ENCODE measurements around the gene LHX3.

The LHX3 gene

DNA sequence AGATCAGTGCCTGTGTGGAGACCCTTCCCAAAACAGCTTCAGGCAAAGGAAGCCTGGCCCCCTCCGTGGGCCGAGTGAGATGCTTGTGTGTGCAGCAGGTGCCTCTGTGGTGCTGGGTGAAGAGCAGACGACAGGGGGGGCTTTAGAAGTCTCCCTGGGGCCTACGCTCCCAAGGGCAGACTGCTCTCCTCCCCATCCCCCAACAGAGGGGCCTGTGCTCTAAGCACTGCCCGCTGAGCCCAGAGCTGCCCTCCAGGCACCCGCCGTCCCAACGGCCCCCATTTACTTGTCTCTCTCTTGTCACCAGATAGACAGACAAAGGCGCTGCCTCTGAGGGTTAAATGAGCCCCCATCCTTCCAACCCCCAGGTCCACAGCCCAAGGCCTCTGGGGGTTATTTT is 2.7 kb upstream of the LHX3 start:
- no peak for DNase-seq (ENCODE audit: low read depth)

DNA sequence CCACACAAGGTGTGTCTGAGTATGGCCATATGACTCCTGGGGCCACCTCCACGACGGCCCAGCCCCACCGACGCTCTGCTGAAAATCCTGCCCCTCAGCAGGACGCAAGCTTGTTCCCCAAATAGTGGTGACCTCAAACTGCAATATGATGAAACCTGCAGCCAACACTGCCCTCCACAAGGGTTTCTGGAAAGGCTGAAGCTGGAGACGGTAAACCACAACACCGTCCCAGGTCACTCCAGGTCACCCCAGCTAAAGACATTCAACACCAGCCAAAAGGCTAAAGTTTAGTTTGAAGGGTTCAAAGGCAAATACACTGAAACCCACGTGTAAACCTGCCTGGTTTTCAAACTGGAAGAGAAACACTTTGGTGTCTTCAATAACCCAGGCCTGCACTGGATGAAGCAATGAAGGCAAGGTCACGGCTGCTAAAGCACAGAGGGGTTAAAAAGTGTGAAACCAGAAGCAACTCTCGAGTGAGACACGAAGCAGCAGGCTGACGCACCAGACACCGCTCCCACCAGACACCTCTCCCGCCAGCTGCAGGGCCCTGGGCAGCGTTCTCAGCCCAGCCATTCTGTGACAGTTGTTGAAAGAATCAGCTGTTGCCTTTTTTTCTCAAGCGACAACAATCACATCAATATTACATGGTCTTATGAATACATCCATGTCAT is 1.8 kb upstream of the LHX3 start:
- no peak for DNase-seq (ENCODE audit: low read depth)

DNA sequence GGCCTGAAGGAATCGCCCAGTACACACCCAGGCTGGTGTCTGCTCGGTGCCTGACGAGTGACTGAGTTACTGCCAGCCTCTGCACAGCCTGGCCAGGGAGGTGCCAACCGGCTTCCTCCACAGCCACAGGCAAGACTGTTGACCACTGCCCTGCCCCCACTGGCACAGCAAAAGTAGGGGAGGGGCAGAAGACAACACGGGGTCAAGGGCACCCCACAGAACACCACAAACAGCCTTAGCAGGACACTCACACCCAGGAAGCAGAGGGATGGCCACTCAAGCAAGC is 722 bp upstream of the LHX3 start:
- no peak for DNase-seq (ENCODE audit: low read depth)

DNA sequence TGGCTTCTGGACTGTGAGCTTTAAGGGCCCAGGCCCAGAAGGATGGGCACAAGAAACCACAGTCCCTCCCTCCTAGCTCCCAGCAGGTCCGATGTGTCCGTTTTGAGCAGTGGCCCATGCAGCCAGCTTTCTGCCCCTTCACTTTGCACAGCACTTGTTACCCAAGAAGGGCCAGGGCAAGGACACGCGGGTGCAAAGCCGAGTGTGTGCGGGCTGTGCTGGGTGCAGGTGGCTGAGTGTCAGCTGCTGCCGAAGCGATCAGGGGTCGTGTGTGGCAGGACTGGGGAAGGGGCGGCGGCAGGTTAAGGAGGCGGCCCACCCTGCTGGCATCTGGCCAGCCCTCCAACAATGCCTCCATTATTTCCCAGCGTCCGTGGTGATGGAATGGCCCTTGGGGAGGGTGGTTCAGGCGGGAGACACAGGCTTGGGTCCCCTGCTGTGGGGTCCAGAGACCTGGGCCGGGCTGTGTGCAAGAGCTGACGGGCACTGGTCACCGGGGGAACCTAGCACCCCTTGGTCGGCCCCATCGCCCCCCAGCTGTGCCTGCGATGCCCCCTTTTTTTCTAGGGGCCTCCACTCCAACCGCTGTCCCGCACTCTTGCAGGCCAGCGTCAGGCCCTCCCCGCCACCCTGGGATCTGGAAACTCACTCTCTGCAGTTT is 653 bp downstream of the LHX3 start:
- DNase-seq (ENCODE audit: low read depth), result no peak

DNA sequence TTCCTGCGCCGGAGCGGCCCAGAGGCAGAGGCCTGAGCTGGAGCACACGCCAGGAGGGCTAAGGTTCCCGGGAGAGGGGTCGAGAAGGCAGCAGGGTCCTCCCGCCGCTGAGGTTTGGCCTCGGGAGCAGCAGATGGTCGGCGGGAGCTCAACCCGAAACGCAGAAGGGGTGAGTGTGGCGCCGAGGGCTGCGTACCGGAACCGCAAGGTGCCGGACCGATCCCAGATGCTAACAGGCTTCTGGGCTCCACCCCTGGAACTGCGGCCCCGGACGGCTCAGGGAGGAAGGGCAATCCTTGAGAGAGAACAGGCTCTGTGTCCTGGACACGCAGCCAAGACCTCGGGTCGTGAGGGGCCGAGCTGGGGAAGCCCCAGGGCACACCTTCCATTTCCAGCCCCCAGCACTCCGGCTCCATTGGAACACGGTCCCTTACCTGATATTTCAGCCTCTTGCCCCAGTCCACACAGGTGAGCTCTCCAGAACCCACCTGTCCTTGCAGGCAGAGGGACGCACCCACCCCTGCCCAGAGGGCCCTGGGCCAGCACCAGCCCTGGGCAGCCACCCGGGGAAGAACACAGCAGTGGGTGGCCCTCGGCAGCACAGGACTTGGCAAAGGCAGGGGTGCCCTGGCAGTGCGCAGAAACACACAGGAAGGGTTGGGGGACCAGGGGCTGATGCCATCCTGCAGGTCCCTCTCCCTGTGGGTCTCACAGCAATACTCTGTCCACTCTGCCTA is 1.4 kb downstream of the LHX3 start:
- DNase-seq (ENCODE audit: low read depth), result no peak

DNA sequence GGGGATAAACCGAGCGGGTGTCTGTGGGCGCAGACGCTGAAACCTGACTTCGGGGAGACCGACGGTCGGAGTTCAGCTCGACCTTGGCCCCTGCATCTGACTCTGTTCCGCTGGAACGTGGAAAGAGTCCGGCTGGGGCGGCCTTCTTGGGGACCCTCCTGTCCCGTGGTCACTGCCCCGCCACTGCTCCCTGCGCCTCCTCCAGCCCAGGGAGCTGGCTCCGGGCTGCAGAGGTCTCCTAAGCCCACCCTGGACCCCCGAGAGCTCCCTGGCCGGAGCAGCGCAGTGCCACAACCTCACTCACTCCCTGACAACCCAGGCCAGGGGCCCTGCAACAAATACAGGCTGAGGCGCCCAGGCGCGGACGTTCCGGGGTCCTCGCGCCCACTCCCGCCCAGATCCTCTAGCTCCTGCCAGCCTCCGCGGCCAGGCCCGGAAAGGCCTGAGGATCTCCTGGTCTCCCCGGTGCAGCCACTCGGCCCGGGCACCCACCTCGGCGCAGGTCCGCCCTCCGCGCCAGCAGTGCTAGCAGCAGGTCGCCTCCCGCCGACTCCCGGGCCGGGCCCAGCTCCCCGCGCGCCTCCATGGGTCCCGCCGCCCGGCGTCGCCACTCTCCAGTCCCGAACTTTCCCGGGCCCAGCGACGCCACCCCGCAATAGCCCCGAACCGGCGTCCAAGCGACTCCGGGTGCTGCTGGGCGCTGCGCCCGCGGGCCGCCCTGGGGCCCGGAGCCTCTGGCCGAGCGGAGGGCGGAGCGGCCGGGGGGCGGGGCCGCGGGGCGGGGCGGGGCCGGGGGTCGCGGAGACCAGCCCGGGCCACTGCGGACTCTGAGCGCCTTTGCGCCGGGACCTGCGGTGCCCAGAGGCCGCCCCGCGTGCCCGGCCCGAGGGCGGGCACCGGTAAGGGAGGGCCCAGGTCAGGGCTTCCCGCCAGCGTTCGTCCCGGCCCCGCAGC is 2.2 kb downstream of the LHX3 start:
- DNase-seq (ENCODE audit: low read depth), result no peak

DNA sequence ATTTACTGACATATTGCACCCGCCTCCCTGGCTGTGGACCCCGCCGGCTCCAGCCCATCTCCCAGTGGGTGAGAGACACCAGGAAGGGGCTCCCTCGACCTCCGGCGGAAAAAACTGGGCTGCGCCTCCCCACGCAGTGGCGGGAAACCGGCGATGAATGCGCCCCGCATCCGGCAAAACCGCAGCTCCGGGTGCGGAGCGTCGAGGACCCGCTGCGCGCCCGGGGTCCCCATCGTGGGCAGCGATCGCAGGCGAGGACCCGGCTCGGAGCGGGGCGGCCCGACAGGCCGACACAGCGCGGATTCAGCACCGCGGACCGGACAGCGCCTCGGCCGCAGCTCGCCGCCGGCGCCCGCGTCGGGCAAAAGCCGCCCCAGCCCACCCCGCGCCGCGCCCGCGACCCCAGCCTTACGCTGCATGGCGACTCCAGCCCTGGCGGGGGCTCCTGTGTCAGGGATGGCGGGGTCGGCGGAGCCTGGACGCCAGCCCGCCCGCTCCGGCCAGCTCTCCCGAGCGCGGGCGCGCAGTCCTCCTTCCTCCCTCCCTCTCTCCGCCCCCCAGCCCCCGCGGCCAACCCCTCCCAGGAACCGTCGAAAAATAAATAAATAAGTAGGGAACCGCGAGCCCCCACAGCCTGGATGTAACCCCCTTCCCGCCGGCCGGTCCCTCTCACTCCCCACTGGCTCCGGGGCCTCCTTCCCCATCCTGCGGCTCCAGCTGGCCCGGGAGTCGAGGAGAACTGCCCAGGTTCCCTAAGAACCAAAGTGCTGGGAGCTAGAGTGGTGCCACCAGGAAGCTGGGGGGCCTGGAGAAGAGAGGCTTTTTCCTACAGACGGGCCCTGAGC is 3.1 kb downstream of the LHX3 start:
- DNase-seq (ENCODE audit: low read depth), result no peak

DNA sequence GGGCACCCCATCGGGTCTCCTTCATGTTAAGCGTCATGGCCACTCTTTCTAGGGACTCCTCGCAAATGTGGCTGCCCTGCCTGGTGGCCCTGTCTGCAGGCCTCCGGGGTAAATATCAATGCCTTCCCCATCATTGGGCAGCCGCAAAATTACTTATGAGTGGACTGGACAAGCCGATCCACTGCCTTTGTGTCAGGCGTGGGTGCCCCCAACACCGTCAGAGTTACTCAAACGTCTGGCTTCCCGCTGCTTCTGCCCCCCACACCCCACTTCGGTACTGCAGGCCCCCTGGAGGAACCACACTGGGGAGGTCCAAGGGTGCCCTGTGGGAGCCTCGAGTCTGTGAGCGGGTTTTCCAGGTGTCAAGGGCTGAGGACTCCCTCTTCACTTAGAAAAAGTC is 3.8 kb downstream of the LHX3 start:
- no peak for DNase-seq (ENCODE audit: low read depth)

DNA sequence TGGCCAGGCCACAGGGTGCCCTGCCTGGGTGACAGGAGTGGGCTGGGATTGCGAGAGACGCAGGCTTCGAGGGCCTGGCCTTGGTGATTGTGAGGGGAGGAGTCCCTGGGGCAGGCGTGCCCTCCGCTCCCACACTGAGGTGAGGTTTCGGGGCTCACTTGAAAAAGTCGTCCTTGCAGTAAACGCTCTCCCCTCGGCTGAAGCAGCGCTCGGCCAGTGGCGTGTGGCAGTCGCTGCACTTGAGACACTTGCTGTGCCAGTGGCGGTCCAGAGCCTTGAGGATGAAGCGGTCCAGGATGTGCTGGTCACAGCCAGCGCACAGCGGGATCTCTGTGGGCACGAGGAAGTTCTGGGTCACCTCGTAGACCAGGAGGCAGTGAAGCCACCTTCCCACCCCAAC is 4.5 kb downstream of the LHX3 start:
- no peak for DNase-seq (ENCODE audit: low read depth)

DNA sequence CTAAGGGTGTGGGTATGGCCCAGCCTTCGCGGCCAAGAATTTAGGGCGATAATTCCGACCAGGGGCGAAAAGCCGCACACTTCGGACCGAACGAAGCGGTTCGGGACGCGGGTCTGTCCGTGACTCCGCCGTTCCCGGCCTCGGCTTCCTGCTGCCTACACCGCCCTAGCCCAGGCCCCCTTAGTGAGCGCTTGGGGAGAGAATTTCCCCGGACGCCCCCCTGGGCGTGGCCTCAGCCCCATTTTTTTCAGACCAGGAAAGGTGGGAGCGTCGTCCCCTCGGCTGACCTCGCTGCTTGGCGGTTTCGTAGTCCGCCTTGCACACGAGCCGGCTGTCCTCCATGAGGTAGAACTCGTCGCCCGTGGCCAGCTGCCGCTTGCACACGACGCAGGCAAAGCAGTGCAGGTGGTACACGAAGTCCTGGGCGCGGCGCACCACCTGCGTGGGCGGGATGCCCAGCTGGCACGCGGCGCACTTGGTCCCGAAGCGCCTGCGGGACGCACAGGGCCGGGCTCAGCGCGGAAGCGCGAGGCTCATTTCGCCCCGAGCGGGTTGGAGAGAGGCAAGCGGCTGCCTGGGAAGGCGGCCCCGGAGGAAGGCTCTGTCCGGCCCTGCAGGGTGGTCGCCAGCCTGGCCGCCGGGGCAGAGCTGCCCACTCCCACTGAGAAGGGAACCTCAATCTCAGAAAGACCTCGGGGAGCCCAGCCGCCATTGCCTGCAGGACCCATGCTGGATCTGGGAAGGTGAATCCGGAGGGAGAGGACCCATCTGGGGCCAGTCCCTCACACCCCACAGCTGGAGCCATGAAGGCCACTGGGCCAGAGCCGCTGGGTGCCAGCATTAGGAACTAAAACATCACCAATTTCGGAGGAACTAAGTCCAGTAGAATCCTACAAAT is 5.3 kb downstream of the LHX3 start:
- DNase-seq (ENCODE audit: low read depth), result no peak

DNA sequence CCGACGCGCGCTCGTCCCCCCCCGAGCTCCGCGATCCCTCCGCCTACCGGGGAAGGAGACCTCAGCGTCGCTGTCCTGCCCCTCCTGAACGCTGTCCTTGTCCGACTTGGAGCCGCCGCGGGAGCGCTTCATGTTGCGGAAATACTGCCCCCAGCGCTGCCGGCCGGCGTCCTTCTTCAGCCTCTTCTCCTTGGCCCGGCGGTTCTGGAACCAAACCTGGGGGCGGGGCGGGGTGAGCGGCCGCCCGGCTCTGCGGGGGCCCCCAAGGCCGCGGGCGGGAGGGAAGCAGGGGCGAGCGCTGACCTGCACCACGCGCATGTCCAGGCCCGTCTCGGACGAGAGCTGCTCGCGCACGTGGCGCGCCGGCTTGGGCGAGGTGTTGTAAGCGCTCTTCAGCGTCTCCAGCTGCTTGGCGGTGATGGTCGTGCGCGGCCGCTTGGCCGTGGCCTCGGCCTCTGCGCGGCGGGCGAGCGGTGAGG is 6.3 kb downstream of the LHX3 start:
- no peak for DNase-seq (ENCODE audit: low read depth)

DNA sequence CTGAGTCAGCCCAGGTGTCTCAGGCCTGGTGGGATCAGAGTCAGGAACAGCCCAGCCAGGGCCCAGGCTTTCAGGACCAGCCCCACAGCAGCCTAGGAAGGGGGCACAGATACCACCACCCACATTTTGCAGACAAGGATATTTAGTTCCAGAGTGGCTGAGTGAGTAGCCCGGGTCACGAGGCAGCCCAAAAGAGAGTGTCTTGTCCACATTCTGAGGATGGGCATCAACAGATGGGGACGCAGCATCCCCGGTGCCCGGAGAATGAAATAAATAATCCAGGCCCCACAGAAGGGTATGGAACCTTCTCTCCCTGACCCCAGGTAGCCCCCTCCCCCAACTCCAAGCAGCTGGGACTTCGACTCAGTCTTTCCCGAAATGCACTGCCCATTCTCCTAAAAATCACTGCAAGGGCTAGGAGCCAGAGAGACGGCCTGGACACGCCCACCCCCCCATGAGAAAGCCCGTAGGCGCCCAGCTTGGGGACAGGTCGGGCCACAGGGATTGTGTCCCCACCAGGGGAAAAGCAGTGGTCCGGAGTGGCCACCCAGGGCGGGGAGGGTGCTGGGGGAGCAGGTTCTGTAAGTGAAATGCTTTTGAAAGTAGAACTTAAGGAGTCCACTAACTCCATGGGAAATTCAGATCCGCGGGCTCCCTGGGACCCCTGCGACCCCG is 6.9 kb downstream of the LHX3 start:
- no peak for DNase-seq (ENCODE audit: low read depth)

DNA sequence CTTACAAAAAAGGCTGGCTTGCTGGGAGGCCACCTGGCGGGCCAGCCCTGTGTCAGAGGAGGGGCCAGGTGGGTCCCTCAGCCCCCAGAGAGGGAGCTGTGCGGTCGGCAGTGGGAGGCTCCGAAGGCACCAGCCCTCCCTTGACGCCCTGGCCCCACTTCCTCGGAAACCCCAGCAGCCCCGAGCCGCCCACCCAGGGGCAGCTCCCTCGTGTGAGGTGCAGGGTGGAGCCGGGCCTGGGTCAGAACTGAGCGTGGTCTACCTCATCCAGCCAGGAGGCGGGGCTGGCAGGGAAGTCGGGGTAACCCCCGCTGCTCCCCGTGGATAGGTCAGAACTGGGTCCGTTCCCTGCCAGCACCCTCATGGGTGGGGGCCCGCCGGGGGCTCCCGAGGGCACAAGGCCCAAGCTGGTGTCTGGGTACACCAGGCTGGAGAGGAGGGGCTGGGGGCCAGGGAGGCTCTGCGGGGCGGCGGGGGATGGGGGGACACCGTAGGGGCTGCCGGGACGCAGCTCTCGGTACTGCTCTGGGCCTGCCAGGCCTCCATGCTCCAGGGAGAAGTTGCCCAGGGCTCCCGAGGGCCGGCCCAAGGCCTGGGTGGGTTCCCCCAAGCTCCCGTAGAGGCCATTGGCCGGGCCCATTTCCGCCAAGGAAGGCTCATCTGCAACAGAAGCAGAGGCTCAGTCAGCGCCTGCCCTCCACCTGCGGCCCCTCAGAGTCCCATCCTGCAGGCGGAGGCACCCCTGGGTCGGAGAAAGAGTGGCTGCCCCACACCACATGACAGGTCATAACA is 7.6 kb downstream of the LHX3 start:
- no peak for DNase-seq (ENCODE audit: low read depth)

DNA sequence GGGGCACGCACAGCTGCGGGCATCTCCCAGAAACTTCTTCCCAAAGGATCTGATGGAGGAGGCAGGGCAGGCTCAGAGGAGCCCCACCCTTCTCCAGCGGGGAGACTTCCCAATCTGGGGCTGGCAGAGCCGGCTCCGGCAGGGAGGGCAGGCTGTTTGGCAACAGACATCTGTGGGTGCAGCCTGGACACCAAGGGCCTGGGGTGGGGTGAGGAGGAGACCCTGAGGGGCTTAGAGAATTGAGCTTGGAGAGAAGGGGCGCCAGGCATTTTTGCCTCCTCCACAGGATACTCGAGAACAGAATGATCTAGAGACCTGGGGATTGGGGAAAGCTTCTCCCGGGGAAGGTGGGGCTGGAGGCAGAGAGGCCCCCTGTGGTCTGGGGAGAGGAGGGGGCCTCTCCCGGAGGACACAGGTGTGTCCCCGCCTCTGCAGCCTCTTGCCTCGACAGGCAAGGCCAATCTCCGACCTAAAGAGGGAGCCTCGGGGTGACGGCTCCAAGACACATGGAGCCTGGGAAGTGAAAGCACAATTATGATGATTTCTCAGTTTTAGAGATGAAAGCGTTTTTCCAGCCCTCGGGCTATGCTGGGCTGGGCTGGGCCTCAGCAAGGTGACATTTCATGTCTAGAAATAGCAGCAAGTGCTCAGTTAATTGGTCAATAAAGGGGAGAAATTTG is 8.4 kb downstream of the LHX3 start:
- no peak for DNase-seq (ENCODE audit: low read depth)

DNA sequence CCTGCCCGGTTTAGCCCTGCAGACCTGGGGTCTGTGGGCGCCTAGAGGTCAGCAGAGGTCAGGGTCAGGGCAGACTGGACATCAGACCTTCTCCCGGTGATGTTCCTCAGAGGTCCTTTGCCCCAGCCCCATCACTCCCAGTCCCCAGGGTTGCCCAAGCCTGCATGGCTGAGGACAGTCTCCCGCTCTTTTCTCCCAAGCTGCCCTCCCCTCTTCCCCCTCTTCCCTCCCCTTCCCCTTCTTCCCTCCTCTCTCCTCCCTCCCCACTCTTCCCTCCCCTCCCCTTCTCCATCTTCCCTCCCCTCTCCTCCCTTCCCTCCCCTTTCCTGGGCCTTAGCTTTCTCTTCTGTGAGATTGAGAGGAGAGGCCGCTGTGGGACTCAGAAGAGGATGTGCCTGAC is 10.4 kb downstream of the LHX3 start:
- DNase-seq (ENCODE audit: low read depth), result no peak

DNA sequence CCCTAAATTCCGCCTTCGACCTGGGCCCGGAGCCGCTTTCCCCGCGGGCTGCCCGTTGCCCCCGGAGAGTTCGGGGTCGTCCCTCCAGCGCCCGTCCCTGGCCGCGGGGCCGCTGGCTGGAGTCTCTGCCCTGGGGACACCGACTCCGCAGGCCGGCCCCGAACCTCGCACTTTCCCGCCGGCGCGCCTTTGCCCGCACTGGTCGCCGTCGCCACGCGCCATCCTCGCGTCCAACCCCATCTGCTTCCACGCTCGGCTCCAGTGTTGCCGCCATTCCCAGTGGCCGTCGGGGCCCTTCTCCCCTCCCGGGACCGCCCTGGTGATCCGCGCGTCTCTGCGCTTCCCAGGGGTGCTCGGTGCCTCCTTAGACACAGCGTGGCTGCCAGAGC is 11.0 kb downstream of the LHX3 start:
- DNase-seq (ENCODE audit: low read depth), result no peak

DNA sequence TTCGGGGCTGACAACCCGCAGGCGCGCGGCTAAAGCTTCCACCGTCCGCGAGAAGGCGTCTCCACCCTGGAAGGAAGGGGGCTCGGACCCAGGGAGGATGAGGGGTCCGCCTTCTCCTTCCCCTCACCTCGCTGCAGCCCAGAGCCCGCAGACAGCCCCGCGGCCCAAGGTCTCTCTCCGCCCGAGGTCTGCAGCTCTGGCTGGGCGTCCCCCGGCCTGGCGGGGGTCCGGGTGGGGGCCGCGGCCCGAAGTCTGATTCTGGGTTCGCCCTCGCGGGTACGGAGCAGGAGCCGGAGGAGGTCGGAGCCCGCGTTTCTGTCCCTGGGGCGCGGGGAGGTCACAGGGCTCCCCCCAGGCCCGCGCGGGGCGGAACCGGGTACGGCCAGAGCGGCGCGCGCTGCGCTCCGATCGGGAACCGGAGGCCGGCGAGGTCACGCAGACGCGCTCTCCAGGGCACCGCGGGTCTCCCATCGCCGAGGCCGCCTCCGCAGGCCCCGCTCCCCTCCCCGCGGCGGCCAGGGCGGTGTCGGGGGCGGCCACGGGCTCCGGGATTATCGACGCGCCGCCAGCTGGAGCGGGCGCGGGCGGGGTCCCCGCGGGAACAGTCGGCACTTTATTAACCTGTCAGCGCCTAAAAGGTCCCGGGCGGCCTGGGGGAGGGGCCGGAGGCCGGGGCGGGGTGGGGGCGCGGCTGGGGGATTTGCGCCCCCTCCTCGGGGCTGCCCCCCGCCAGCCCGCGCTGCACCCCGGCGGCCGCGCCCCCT is 11.6 kb downstream of the LHX3 start:
- no peak for DNase-seq (ENCODE audit: low read depth)

All from ELR (cell line).